ENCODE measurements around the gene SAA2.

- TF ChIP-seq CTCF (IDR thresholded peaks at IDR 0.05; ENCODE audit: low read depth, low read length): no peak
- TF ChIP-seq MAX (IDR thresholded peaks at IDR 0.05; ENCODE audit: low read depth, low read length): no peak
Measured at GRCh38 chr11:18282626-18283025, 34.2 kb upstream of the SAA2 start.

Data from NB4 (cell line).